CD14-positive monocyte (primary cell): ENCODE measurements around the gene SNX5. TPM values are rescaled to one million over a fixed set of nuclear protein-coding genes. Genes with fewer than 3 reads are reported as not detected.
A peak's percentile ranks its signal among the peaks of the same experiment; 100 is the strongest.

ENCODE experiments used
- DNase-seq, 3 donors: peaks; one replicate each; pipeline ENCODE4 v3.0.0-alpha.2; 2011 to 2022
- H2AFZ ChIP-seq: 2 replicates; pipeline ENCODE4 v1.6.0; 2012; ENCODE audit warnings: mild to moderate bottlenecking, low read depth, low read length, inconsistent platforms; ENCODE audit not compliant: insufficient read depth, poor library complexity, severe bottlenecking
- H3K27ac ChIP-seq, 2 donors: 1 replicate in 1 of 2; 2 replicates in 1 of 2; pipeline ENCODE4 v1.5.1; 2012 to 2013; ENCODE audit warnings: low read length in 2 of 2, control low read depth in 1 of 2, inconsistent platforms in 1 of 2, low read depth in 1 of 2, mild to moderate bottlenecking in 1 of 2
- H3K27me3 ChIP-seq, 2 donors: one replicate each; pipeline versions ENCODE4 v1.6.0 to v1.6.1; 2011 to 2013; ENCODE audit warnings: low read length in 2 of 2; ENCODE audit not compliant: control insufficient read depth in 2 of 2, insufficient read depth in 2 of 2
- H3K36me3 ChIP-seq, 2 donors: replicated peaks in 1 of 2; 1 replicate in 1 of 2; 2 replicates in 1 of 2; pipeline versions ENCODE4 v1.5.1 to v1.6.1; 2012 to 2013; ENCODE audit warnings: low read length in 2 of 2, control low read depth in 1 of 2, inconsistent platforms in 1 of 2, mild to moderate bottlenecking in 1 of 2; ENCODE audit not compliant: insufficient read depth in 2 of 2, control insufficient read depth in 1 of 2
- H3K4me1 ChIP-seq, 2 donors: 1 replicate in 1 of 2; 2 replicates in 1 of 2; pipeline versions ENCODE4 v1.5.1 to v1.6.1; 2012 to 2013; ENCODE audit warnings: low read length in 2 of 2, control low read depth in 1 of 2, inconsistent platforms in 1 of 2, mild to moderate bottlenecking in 1 of 2, moderate library complexity in 1 of 2; ENCODE audit not compliant: insufficient read depth in 2 of 2, control insufficient read depth in 1 of 2
- H3K4me2 ChIP-seq: replicated peaks from 2 replicates; pipeline ENCODE3; 2012; ENCODE audit warnings: low read length, moderate library complexity, mild to moderate bottlenecking; ENCODE audit not compliant: poor library complexity, severe bottlenecking; ENCODE audit errors: extremely low read depth
- H3K4me3 ChIP-seq, 3 experiments: fragments of 200-600 bp in 1 of 3; sonication (generic) in 1 of 3; replicated peaks in 1 of 3; 1 replicate in 2 of 3; 2 replicates in 1 of 3; pipeline ENCODE4 v1.5.1; 2011 to 2013; ENCODE audit warnings: low read length in 3 of 3, mild to moderate bottlenecking in 3 of 3, control low read depth in 2 of 3, low read depth in 2 of 3, inconsistent platforms in 1 of 3, moderate library complexity in 1 of 3
- H3K79me2 ChIP-seq: 2 replicates; pipeline ENCODE4 v1.6.0; 2012; ENCODE audit warnings: mild to moderate bottlenecking, control low read depth, inconsistent platforms, low read length, moderate library complexity; ENCODE audit not compliant: insufficient read depth
- H3K9ac ChIP-seq: 2 replicates; pipeline ENCODE4 v1.6.0; 2017; ENCODE audit warnings: low read length, mild to moderate bottlenecking; ENCODE audit not compliant: insufficient read depth, poor library complexity, severe bottlenecking
- H3K9me3 ChIP-seq, 2 donors: replicated peaks in 1 of 2; 1 replicate in 1 of 2; 2 replicates in 1 of 2; pipeline versions ENCODE4 v1.5.1 to v1.6.1; 2012 to 2013; ENCODE audit warnings: low read length in 2 of 2, control low read depth in 1 of 2; ENCODE audit not compliant: control insufficient read depth in 1 of 2, insufficient read depth in 1 of 2
- H4K20me1 ChIP-seq: 2 replicates; pipeline ENCODE4 v1.6.0; 2012; ENCODE audit warnings: mild to moderate bottlenecking, low read length, control low read depth, moderate library complexity; ENCODE audit not compliant: insufficient read depth
- H3K27ac Mint-ChIP-seq, 7 donors: one replicate each; pipeline ENCODE4 v1.8.0; 2020; ENCODE audit warnings: mild to moderate bottlenecking in 7 of 7, mixed read lengths in 7 of 7, moderate library complexity in 6 of 7, inconsistent platforms in 2 of 7
- H3K27me3 Mint-ChIP-seq, 3 donors: one replicate each; pipeline ENCODE4 v1.8.0; 2021 to 2022; ENCODE audit warnings: low read depth in 3 of 3, mild to moderate bottlenecking in 3 of 3, mixed read lengths in 3 of 3, moderate library complexity in 3 of 3, inconsistent platforms in 1 of 3
- H3K36me3 Mint-ChIP-seq, 2 donors: one replicate each; pipeline ENCODE4 v1.8.0; 2020; ENCODE audit warnings: mixed read lengths in 2 of 2, inconsistent platforms in 1 of 2, mild to moderate bottlenecking in 1 of 2
- H3K4me1 Mint-ChIP-seq: one replicate; pipeline ENCODE4 v1.8.0; 2020; ENCODE audit warnings: mild to moderate bottlenecking, mixed read lengths
- H3K4me3 Mint-ChIP-seq, 2 donors: one replicate each; pipeline ENCODE4 v1.8.0; 2020; ENCODE audit warnings: mild to moderate bottlenecking in 2 of 2, mixed read lengths in 2 of 2, moderate library complexity in 1 of 2
- H3K9me3 Mint-ChIP-seq, 7 donors: one replicate each; pipeline ENCODE4 v1.8.0; 2020 to 2022; ENCODE audit warnings: mixed read lengths in 7 of 7, mild to moderate bottlenecking in 6 of 7, moderate library complexity in 6 of 7, inconsistent platforms in 2 of 7
- CTCF ChIP-seq: fragments of 200-600 bp; IDR thresholded peaks from one replicate; pipeline ENCODE4 v1.8.0; 2022; ENCODE audit warnings: antibody characterized with exemption, mild to moderate bottlenecking
- WGBS: methylation state at CpG from one replicate; pipeline ENCODE4 v1.1.5; 2013; ENCODE audit warnings: missing lambda C conversion rate; ENCODE audit not compliant: insufficient coverage; 5-methylcytosine and 5-hydroxymethylcytosine counted together
- intact Hi-C, 2 donors: fragments of 100-400 bp; cut with micrococcal nuclease; formaldehyde crosslinking; loops; one replicate each; pipeline versions ENCODE4 v1.15.0 to v1.15.1; 2023
- polyA plus RNA-seq, 3 donors: library from polyadenylated mRNA; depleted of rRNA in 1 of 3; unstranded in 2 of 3; stranded (reverse) in 1 of 3; fragments of 300-500 nt in 2 of 3; fragments of >200 nt in 1 of 3; fragmentation: Illumina TruSeq in 2 of 3; gene quantifications; 1 replicate in 2 of 3; 2 replicates in 1 of 3; pipeline ENCODE4 v1.2.3, GENCODE V29; 2012 to 2021

SNX5 gene
- polyA plus RNA-seq, 3 donors = 55.6 to 83.8 (median 66.1) TPM

GRCh38 chr20:17917832-17918618 lies 50.6 kb downstream of the SNX5 start:
- no peak overlapping the region for H3K27ac ChIP-seq
- TF ChIP-seq CTCF = no peak
- H3K9me3 ChIP-seq = no peaks in the 10 kb centered on the region
- Mint-ChIP-seq H3K36me3 (no peaks in the 10 kb centered on the region), H3K27me3 (peaks cover 0 to 4% (median 3%) of the 10 kb centered on the region in 3 donors), H3K9me3 (peaks cover 0 to 3% (median 0%) of the 10 kb centered on the region in 7 donors), H3K4me3 (no peak overlapping the region), H3K27ac (no peak overlapping the region), H3K4me1 (peaks cover 23% of the 10 kb centered on the region)
- no peak overlapping the region for H3K4me3 ChIP-seq
- whole genome bisulfite sequencing = 100% methylated on average over 1 of the region's 7 CpGs
- no peaks in the 10 kb centered on the region for H3K36me3 ChIP-seq
- H3K4me2 ChIP-seq = no peak overlapping the region
- H4K20me1 ChIP-seq = no peaks in the 10 kb centered on the region
- H3K79me2 ChIP-seq = no peaks in the 10 kb centered on the region
- peaks cover 14 to 15% of the 10 kb centered on the region in 2 donors for H3K4me1 ChIP-seq
- intact Hi-C loops = no loop called here
- no peak overlapping the region for H3K9ac ChIP-seq
- no peak for DNase-seq
- H3K27me3 ChIP-seq = no peaks in the 10 kb centered on the region
- no peak overlapping the region for H2AFZ ChIP-seq

GRCh38 chr20:17916433-17916891 lies 52.1 kb downstream of the SNX5 start:
- Histone ChIP-seq H3K79me2 (no peaks in the 10 kb centered on the region), H3K27ac (peak overlapping the region; percentile 25 to 42), H3K4me1 (peaks cover 14 to 15% of the 10 kb centered on the region in 2 donors), H3K4me2 (peak overlapping the region; percentile 58), H3K27me3 (no peaks in the 10 kb centered on the region), H3K36me3 (no peaks in the 10 kb centered on the region), H4K20me1 (no peaks in the 10 kb centered on the region), H3K9ac (no peak overlapping the region), H3K9me3 (no peaks in the 10 kb centered on the region), H3K4me3 (peak overlapping the region in 1 of 3 experiments; percentile 43), H2AFZ (peak overlapping the region; percentile 62)
- intact Hi-C loops = no loop called here
- H3K27ac Mint-ChIP-seq = peak overlapping the region; percentile 56 to 87 (median 83)
- peak overlapping the region; percentile 12 to 81 for H3K4me3 Mint-ChIP-seq
- peak; percentile 24 to 38 (median 34) for DNase-seq
- H3K4me1 Mint-ChIP-seq = peaks cover 23% of the 10 kb centered on the region
- no peaks in the 10 kb centered on the region for H3K36me3 Mint-ChIP-seq
- no peak for TF ChIP-seq CTCF
- 0% methylated on average over 1 of the region's 3 CpGs for WGBS
- H3K9me3 Mint-ChIP-seq = peaks cover 0 to 3% (median 0%) of the 10 kb centered on the region in 7 donors
- H3K27me3 Mint-ChIP-seq = peaks cover 0 to 3% (median 0%) of the 10 kb centered on the region in 3 donors
